B cell (primary cell): Measurements from ENCODE around the gene SLC16A1. TPM values are rescaled to one million over a fixed set of nuclear protein-coding genes. Genes with fewer than 3 reads are reported as not detected.
A peak's percentile ranks its signal among the peaks of the same experiment; 100 is the strongest.

Source experiments
- ATAC-seq: fragments of 200-7000 bp; cut with Tn5 transposase; one replicate; pipeline ENCODE4 v1.10.0; 2021; ENCODE audit warnings: low read depth, mild to moderate bottlenecking, moderate number of reproducible peaks, moderate library complexity
- CTCF ChIA-PET: fragments of 350-600 bp; sonication (Branson Sonifier 250); formaldehyde crosslinking; loops from one replicate; lab custom pipeline; 2021; ENCODE audit warnings: antibody characterized with exemption, inconsistent platforms; lab: Charles Lee
- POLR2A ChIA-PET: fragments of 350-600 bp; sonication (Branson Sonifier 250); formaldehyde crosslinking; loops from one replicate; lab custom pipeline; 2021; ENCODE audit warnings: antibody characterized with exemption; lab: Charles Lee
- DNase-seq: peaks from one replicate; pipeline ENCODE4 v3.0.0; 2013
- H2AFZ ChIP-seq: 2 replicates; pipeline ENCODE4 v1.6.1; 2012; ENCODE audit warnings: mild to moderate bottlenecking, low read depth, low read length; ENCODE audit not compliant: insufficient read depth, poor library complexity, severe bottlenecking
- H3K27ac ChIP-seq, 2 donors: 1 replicate in 1 of 2; 2 replicates in 1 of 2; pipeline ENCODE4 v1.5.1; 2012 to 2013; ENCODE audit warnings: low read length in 2 of 2, mild to moderate bottlenecking in 2 of 2, moderate library complexity in 1 of 2
- H3K27me3 ChIP-seq, 4 experiments: fragments of 200-600 bp in 1 of 4; sonication (generic) in 1 of 4; replicated peaks in 1 of 4; 1 replicate in 2 of 4; 2 replicates in 2 of 4; pipeline versions ENCODE4 v1.6.1 to v1.7.0; 2013 to 2016; ENCODE audit warnings: low read length in 3 of 4, mild to moderate bottlenecking in 2 of 4, mixed read lengths in 1 of 4, moderate library complexity in 1 of 4; ENCODE audit not compliant: insufficient read depth in 4 of 4, control insufficient read depth in 3 of 4; ENCODE audit errors: control extremely low read depth in 1 of 4
- H3K36me3 ChIP-seq, 2 experiments: replicated peaks in 1 of 2; 1 replicate in 1 of 2; 2 replicates in 1 of 2; pipeline versions ENCODE4 v1.6.1 to v1.7.1; 2013; ENCODE audit warnings: low read length in 1 of 2; ENCODE audit not compliant: insufficient read depth in 2 of 2, control insufficient read depth in 1 of 2; ENCODE audit errors: control extremely low read depth in 1 of 2, extremely low read depth in 1 of 2
- H3K4me1 ChIP-seq, 2 donors: fragments of 200-600 bp in 1 of 2; sonication (generic) in 1 of 2; 1 replicate in 1 of 2; 2 replicates in 1 of 2; pipeline versions ENCODE4 v1.5.1 to v1.6.1; 2013 to 2017; ENCODE audit warnings: low read length in 2 of 2; ENCODE audit not compliant: control insufficient read depth in 2 of 2, insufficient read depth in 2 of 2
- H3K4me2 ChIP-seq: replicated peaks from 2 replicates; pipeline ENCODE3; 2012; ENCODE audit warnings: mild to moderate bottlenecking, low read depth, low read length; ENCODE audit not compliant: poor library complexity, severe bottlenecking
- H3K4me3 ChIP-seq, 5 experiments: fragments of 200-600 bp in 1 of 5; sonication (generic) in 1 of 5; 1 replicate in 3 of 5; 2 replicates in 2 of 5; pipeline versions ENCODE4 v1.5.1 to v1.7.0; 2011 to 2016; ENCODE audit warnings: low read length in 4 of 5, mild to moderate bottlenecking in 4 of 5, low read depth in 2 of 5, control low read depth in 1 of 5, moderate library complexity in 1 of 5; ENCODE audit not compliant: insufficient read depth in 1 of 5; ENCODE audit errors: control extremely low read depth in 1 of 5, extremely low read depth in 1 of 5
- H3K79me2 ChIP-seq: fragments of 200-600 bp; sonication (generic); one replicate; pipeline ENCODE4 v1.6.0; 2016; ENCODE audit warnings: low read length; ENCODE audit not compliant: control insufficient read depth, insufficient read depth
- H3K9ac ChIP-seq: fragments of 200-600 bp; sonication (generic); 2 replicates; pipeline ENCODE4 v1.6.1; 2017; ENCODE audit warnings: mild to moderate bottlenecking, low read length, moderate library complexity
- H3K9me3 ChIP-seq, 3 donors: one replicate each; pipeline versions ENCODE4 v1.6.1 to v1.7.1; 2013; ENCODE audit warnings: low read length in 2 of 3; ENCODE audit not compliant: control insufficient read depth in 2 of 3, insufficient read depth in 1 of 3; ENCODE audit errors: control extremely low read depth in 1 of 3
- H4K20me1 ChIP-seq: 2 replicates; pipeline ENCODE4 v1.6.0; 2012; ENCODE audit warnings: mild to moderate bottlenecking, low read length; ENCODE audit not compliant: insufficient read depth, control insufficient read depth, poor library complexity, severe bottlenecking
- H3K27ac Mint-ChIP-seq: one replicate; pipeline ENCODE4 v1.8.0; 2021; ENCODE audit warnings: mixed read lengths
- H3K27me3 Mint-ChIP-seq: one replicate; pipeline ENCODE4 v1.8.0; 2021; ENCODE audit warnings: mixed read lengths
- H3K4me1 Mint-ChIP-seq: one replicate; pipeline ENCODE4 v1.8.0; 2021; ENCODE audit warnings: mixed read lengths
- H3K4me3 Mint-ChIP-seq: one replicate; pipeline ENCODE4 v1.8.0; 2021; ENCODE audit warnings: mixed read lengths
- H3K9me3 Mint-ChIP-seq: one replicate; pipeline ENCODE4 v1.8.0; 2022; ENCODE audit warnings: mixed read lengths; ENCODE audit not compliant: insufficient read depth
- CTCF ChIP-seq: fragments of 200-600 bp; IDR thresholded peaks from one replicate; pipeline ENCODE4 v1.8.0; 2022; ENCODE audit warnings: antibody characterized with exemption, mild to moderate bottlenecking
- EZH2 ChIP-seq: IDR thresholded peaks from 2 replicates; pipeline ENCODE4 v1.6.1; 2012; ENCODE audit warnings: borderline replicate concordance, low read depth, mild to moderate bottlenecking, moderate library complexity, low read length; ENCODE audit not compliant: insufficient read depth, poor library complexity, severe bottlenecking
- WGBS: methylation state at CpG from one replicate; pipeline ENCODE4 v1.1.5; 2013; ENCODE audit warnings: missing lambda C conversion rate; ENCODE audit not compliant: insufficient coverage; 5-methylcytosine and 5-hydroxymethylcytosine counted together
- intact Hi-C: fragments of 100-400 bp; cut with micrococcal nuclease; formaldehyde crosslinking; loops from one replicate; pipeline ENCODE4 v1.10.0; 2022
- polyA plus RNA-seq: library from polyadenylated mRNA; depleted of rRNA; stranded (reverse); fragments of >200 nt; gene quantifications from 2 replicates; pipeline ENCODE4 v1.2.3, GENCODE V29; 2012
- total RNA-seq, 2 donors: library from RNA; stranded (reverse); fragments of 120-200 nt in 1 of 2; gene quantifications; 1 replicate in 1 of 2; 2 replicates in 1 of 2; pipeline versions ENCODE4 v1.2.3 to v1.2.4, GENCODE V29; 2013 to 2022

Gene SLC16A1
- total and polyA plus RNA-seq, 2 donors (not counting 1 experiment from before 2014, with no cell fraction given) = 2.1 to 13.0 TPM

GRCh38 chr1:112985123-112985522 lies 29.1 kb upstream of the SLC16A1 start:
- no CpG with 5 or more reads among the region's 2 CpGs for WGBS
- Histone ChIP-seq H3K9me3 (no peaks in the 10 kb centered on the region), H2AFZ (no peak overlapping the region), H3K27ac (no peak overlapping the region), H3K79me2 (no peaks in the 10 kb centered on the region), H3K4me2 (no peak overlapping the region), H4K20me1 (no peaks in the 10 kb centered on the region), H3K4me3 (no peak overlapping the region), H3K9ac (no peak overlapping the region), H3K36me3 (no peaks in the 10 kb centered on the region), H3K4me1 (peaks cover 18 to 19% of the 10 kb centered on the region in 2 donors), H3K27me3 (no peaks in the 10 kb centered on the region)
- ATAC-seq (no peak), DNase-seq (no peak)
- Mint-ChIP-seq H3K4me3 (no peak overlapping the region), H3K27me3 (no peaks in the 10 kb centered on the region), H3K9me3 (no peaks in the 10 kb centered on the region), H3K4me1 (peaks cover 16% of the 10 kb centered on the region), H3K27ac (no peak overlapping the region)
- POLR2A ChIA-PET = no interaction called here
- CTCF ChIA-PET = no interaction called here
- intact Hi-C loops = no loop called here
- TF ChIP-seq CTCF = no peak
- no peak for TF ChIP-seq EZH2

- Histone ChIP-seq H3K4me1 (peaks cover 18 to 19% of the 10 kb centered on the region in 2 donors), H3K79me2 (no peaks in the 10 kb centered on the region), H3K27ac (peak overlapping the region; percentile 41 to 43), H3K27me3 (no peaks in the 10 kb centered on the region), H3K4me3 (peak overlapping the region in 1 of 5 experiments; percentile 15), H3K36me3 (no peaks in the 10 kb centered on the region), H2AFZ (peak overlapping the region; percentile 6), H3K9me3 (no peaks in the 10 kb centered on the region), H3K9ac (peak overlapping the region; percentile 13), H4K20me1 (no peaks in the 10 kb centered on the region), H3K4me2 (peak overlapping the region; percentile 64)
- H3K9me3 Mint-ChIP-seq = no peaks in the 10 kb centered on the region
- H3K4me3 Mint-ChIP-seq = peak overlapping the region; percentile 80
- DNase-seq = peak; percentile 55
- intact Hi-C loops = no loop called here
- ATAC-seq = peak; percentile 45
- peaks cover 16% of the 10 kb centered on the region for H3K4me1 Mint-ChIP-seq
- WGBS = no CpG with 5 or more reads among the region's 6 CpGs
- TF ChIP-seq CTCF (no peak), EZH2 (no peak)
- CTCF ChIA-PET = interaction anchor here (0.7 to 1.3 kb wide), 3 partner anchors 9 to 175 kb away, joined by 3 to 4 read pairs (median 4); partner anchors contain the start of gene SLC16A1
- POLR2A ChIA-PET = no interaction called here
- peak overlapping the region; percentile 78 for H3K27ac Mint-ChIP-seq
- H3K27me3 Mint-ChIP-seq = no peaks in the 10 kb centered on the region
Observed at GRCh38 chr1:112983537-112984131, 27.6 kb upstream of the SLC16A1 start.
